ENCODE measurements around the gene ZER1.

Gene ZER1

GRCh38 chr9:128721487-128722010 is 50.2 kb downstream of the ZER1 start:
- Histone ChIP-seq H3K4me3 (ENCODE audit: low read depth in 1 of 2, low read length in 2 of 2) (no peak overlapping the region), H3K27me3 (ENCODE audit: control insufficient read depth in 1 of 2, insufficient read depth in 2 of 2, low read length in 2 of 2) (no peaks in the 10 kb centered on the region), H3K9ac (ENCODE audit: low read length) (no peak overlapping the region), H3K9me3 (ENCODE audit: low read length) (no peaks in the 10 kb centered on the region), H3K36me3 (ENCODE audit: insufficient read depth, low read length) (no peaks in the 10 kb centered on the region), H3K4me1 (ENCODE audit: insufficient read depth, low read length) (peaks cover 10% of the 10 kb centered on the region), H3K27ac (ENCODE audit: low read depth, low read length) (no peak overlapping the region)

GRCh38 chr9:128720841-128721486 is 50.8 kb downstream of the ZER1 start:
- no peaks in the 10 kb centered on the region for H3K27me3 ChIP-seq (ENCODE audit: control insufficient read depth in 1 of 2, insufficient read depth in 2 of 2, low read length in 2 of 2)
- H3K36me3 ChIP-seq (ENCODE audit: insufficient read depth, low read length): no peaks in the 10 kb centered on the region
- H3K4me1 ChIP-seq (ENCODE audit: insufficient read depth, low read length): peaks cover 10% of the 10 kb centered on the region
- H3K4me3 ChIP-seq (ENCODE audit: low read depth in 1 of 2, low read length in 2 of 2): no peak overlapping the region
- no peak overlapping the region for H3K27ac ChIP-seq (ENCODE audit: low read depth, low read length)
- no peak overlapping the region for H3K9ac ChIP-seq (ENCODE audit: low read length)
- no peaks in the 10 kb centered on the region for H3K9me3 ChIP-seq (ENCODE audit: low read length)

DNA sequence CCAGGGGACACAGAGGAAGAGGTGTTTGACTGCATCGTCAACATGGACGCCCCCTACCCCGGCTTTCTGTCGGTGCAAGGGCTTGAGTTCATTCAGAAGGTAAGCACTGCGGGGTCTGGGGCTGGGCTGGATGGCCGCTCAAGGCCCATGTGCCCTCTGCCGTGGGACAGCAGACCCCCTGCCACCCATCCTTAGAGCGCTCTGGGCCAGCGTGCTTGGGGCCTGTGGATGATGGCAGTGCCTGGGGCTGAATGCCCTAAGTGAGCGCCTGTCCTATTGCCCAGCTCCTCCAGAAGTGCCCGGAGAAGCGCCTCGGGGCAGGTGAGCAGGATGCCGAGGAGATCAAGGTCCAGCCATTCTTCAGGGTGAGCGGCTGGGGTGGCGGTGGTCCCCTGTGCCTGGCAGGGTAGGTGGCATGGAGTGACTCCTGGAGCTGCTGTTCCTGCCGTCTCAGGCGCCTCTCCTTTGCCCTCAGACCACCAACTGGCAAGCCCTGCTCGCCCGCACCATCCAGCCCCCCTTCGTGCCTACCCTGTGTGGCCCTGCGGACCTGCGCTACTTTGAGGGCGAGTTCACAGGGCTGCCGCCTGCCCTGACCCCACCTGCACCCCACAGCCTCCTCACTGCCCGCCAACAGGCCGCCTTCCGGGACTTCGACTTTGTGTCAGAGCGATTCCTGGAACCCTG is 51.7 kb downstream of the ZER1 start:
- no peaks in the 10 kb centered on the region for H3K9me3 ChIP-seq (ENCODE audit: low read length)
- H3K27me3 ChIP-seq (ENCODE audit: control insufficient read depth in 1 of 2, insufficient read depth in 2 of 2, low read length in 2 of 2): no peaks in the 10 kb centered on the region
- H3K27ac ChIP-seq (ENCODE audit: low read depth, low read length): no peak overlapping the region
- no peak overlapping the region for H3K4me3 ChIP-seq (ENCODE audit: low read depth in 1 of 2, low read length in 2 of 2)
- peaks cover 10% of the 10 kb centered on the region for H3K4me1 ChIP-seq (ENCODE audit: insufficient read depth, low read length)
- no peaks in the 10 kb centered on the region for H3K36me3 ChIP-seq (ENCODE audit: insufficient read depth, low read length)
- no peak overlapping the region for H3K9ac ChIP-seq (ENCODE audit: low read length)

GRCh38 chr9:128718475-128718874 is 53.3 kb downstream of the ZER1 start:
- H3K27ac ChIP-seq (ENCODE audit: low read depth, low read length): no peak overlapping the region
- no peak overlapping the region for H3K4me3 ChIP-seq (ENCODE audit: low read depth in 1 of 2, low read length in 2 of 2)
- H3K9ac ChIP-seq (ENCODE audit: low read length): no peak overlapping the region
- no peaks in the 10 kb centered on the region for H3K9me3 ChIP-seq (ENCODE audit: low read length)
- peaks cover 2% of the 10 kb centered on the region for H3K4me1 ChIP-seq (ENCODE audit: insufficient read depth, low read length)
- no peaks in the 10 kb centered on the region for H3K36me3 ChIP-seq (ENCODE audit: insufficient read depth, low read length)
- H3K27me3 ChIP-seq (ENCODE audit: control insufficient read depth in 1 of 2, insufficient read depth in 2 of 2, low read length in 2 of 2): no peaks in the 10 kb centered on the region

DNA sequence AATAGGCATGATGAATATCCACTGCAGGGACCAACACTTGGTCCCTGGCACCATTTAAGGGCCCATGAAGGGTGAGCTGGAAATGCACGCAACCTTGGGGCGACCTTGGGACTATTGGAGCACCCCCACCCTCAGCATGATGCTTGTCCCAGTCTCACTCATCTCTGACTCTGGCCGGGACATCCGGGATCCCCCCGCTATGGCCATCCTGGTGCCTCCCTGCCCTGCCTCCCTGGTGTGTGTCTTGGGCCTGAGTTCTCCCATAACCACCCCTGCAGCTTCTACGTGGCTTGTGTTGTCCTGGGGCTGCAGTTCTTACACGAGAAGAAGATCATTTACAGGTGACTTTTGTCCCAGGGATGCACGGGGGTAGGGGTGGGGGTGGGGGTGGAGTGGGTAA is 53.7 kb downstream of the ZER1 start:
- Histone ChIP-seq H3K27ac (ENCODE audit: low read depth, low read length) (no peak overlapping the region), H3K9me3 (ENCODE audit: low read length) (no peaks in the 10 kb centered on the region), H3K4me1 (ENCODE audit: insufficient read depth, low read length) (no peaks in the 10 kb centered on the region), H3K36me3 (ENCODE audit: insufficient read depth, low read length) (no peaks in the 10 kb centered on the region), H3K27me3 (ENCODE audit: control insufficient read depth in 1 of 2, insufficient read depth in 2 of 2, low read length in 2 of 2) (no peaks in the 10 kb centered on the region), H3K9ac (ENCODE audit: low read length) (no peak overlapping the region), H3K4me3 (ENCODE audit: low read depth in 1 of 2, low read length in 2 of 2) (no peak overlapping the region)

DNA sequence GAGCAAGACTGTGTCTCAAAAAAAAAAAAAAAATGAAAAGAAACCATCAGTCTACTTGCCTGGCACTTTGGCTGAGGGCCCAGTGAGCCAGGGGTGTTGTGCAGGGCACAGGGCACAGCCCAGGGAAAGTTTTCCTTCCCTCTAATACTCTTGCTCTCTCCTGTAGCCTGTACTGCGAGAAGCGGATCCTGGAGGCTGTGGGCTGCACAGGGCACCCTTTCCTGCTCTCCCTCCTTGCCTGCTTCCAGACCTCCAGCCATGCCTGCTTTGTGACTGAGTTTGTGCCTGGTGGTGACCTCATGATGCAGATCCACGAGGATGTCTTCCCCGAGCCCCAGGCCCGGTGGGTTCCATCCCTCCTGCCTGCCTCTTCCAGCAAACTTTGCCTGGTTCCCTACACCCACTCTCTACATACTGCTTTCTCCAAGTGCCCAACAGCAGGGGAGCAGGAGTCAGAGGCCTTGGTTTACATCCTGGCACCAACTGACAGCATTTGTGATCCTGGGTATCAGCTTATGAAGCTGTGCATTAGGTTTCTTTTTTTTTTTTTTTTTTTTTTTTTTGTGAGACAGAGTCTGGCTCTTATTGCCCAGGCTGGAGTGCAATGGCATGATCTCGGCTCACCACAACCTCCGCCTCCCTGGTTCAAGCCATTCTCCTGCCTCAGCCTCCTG is 55.0 kb downstream of the ZER1 start:
- Histone ChIP-seq H3K9ac (ENCODE audit: low read length) (no peak overlapping the region), H3K27me3 (ENCODE audit: control insufficient read depth in 1 of 2, insufficient read depth in 2 of 2, low read length in 2 of 2) (no peaks in the 10 kb centered on the region), H3K9me3 (ENCODE audit: low read length) (no peaks in the 10 kb centered on the region), H3K36me3 (ENCODE audit: insufficient read depth, low read length) (no peaks in the 10 kb centered on the region), H3K27ac (ENCODE audit: low read depth, low read length) (no peak overlapping the region), H3K4me1 (ENCODE audit: insufficient read depth, low read length) (no peaks in the 10 kb centered on the region), H3K4me3 (ENCODE audit: low read depth in 1 of 2, low read length in 2 of 2) (no peak overlapping the region)

DNA sequence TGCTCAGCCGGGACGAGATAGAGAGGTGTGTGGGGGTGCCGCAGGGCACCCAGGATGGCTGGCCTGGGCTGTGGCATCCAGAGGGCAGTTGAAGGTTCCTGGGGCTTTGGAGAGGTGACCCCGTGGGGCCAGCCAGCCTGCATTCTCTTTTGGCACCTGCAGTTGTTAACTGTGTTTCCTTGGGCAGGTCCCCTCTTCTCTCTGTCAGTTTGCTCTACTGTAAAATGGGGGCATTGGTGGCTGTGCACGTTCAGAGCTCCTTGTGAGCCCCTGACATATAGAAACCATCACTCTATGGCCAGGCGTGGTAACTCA is 56.3 kb downstream of the ZER1 start:
- no peaks in the 10 kb centered on the region for H3K27me3 ChIP-seq (ENCODE audit: control insufficient read depth in 1 of 2, insufficient read depth in 2 of 2, low read length in 2 of 2)
- H3K4me3 ChIP-seq (ENCODE audit: low read depth in 1 of 2, low read length in 2 of 2): no peak overlapping the region
- no peak overlapping the region for H3K27ac ChIP-seq (ENCODE audit: low read depth, low read length)
- H3K36me3 ChIP-seq (ENCODE audit: insufficient read depth, low read length): no peaks in the 10 kb centered on the region
- H3K9ac ChIP-seq (ENCODE audit: low read length): no peak overlapping the region
- no peaks in the 10 kb centered on the region for H3K4me1 ChIP-seq (ENCODE audit: insufficient read depth, low read length)
- H3K9me3 ChIP-seq (ENCODE audit: low read length): no peaks in the 10 kb centered on the region

DNA sequence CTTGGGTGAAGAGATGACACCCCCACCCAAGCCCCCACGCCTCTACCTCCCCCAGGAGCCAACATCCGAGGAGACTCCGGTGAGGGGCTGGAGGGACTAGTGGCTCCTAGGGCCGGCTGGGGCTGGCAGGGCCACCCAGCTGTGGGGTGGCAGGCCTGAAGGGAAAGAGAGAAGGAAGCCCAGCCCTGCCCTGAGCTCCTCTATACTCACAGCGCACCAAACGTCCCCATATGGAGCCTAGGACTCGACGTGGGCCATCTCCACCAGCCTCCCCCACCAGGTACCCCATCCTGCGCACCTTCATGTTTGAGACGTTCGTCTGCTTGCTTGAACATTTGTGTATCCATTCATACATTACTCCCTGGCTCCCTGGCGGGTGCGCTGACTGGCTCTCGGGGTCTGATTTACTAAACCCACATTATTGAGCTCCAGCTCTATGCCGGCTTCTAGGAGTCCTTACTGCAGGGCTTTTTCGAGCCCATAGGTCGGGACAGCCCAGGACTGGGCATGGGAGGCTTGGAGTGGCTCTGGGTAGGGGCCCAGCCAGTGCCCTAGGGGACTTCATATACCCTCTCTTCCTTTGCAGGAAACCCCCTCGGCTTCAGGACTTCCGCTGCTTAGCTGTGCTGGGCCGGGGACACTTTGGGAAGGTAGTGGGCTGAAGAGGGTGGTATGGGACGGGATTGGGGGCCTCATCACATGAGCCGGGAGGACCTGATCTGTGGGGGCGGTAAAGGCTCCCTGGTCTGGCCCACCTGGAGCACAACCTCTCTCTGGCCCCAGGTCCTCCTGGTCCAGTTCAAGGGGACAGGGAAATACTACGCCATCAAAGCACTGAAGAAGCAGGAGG is 56.9 kb downstream of the ZER1 start:
- no peaks in the 10 kb centered on the region for H3K36me3 ChIP-seq (ENCODE audit: insufficient read depth, low read length)
- H3K4me1 ChIP-seq (ENCODE audit: insufficient read depth, low read length): no peaks in the 10 kb centered on the region
- no peak overlapping the region for H3K9ac ChIP-seq (ENCODE audit: low read length)
- H3K9me3 ChIP-seq (ENCODE audit: low read length): no peaks in the 10 kb centered on the region
- H3K27me3 ChIP-seq (ENCODE audit: control insufficient read depth in 1 of 2, insufficient read depth in 2 of 2, low read length in 2 of 2): no peaks in the 10 kb centered on the region
- no peak overlapping the region for H3K27ac ChIP-seq (ENCODE audit: low read depth, low read length)
- H3K4me3 ChIP-seq (ENCODE audit: low read depth in 1 of 2, low read length in 2 of 2): no peak overlapping the region

DNA sequence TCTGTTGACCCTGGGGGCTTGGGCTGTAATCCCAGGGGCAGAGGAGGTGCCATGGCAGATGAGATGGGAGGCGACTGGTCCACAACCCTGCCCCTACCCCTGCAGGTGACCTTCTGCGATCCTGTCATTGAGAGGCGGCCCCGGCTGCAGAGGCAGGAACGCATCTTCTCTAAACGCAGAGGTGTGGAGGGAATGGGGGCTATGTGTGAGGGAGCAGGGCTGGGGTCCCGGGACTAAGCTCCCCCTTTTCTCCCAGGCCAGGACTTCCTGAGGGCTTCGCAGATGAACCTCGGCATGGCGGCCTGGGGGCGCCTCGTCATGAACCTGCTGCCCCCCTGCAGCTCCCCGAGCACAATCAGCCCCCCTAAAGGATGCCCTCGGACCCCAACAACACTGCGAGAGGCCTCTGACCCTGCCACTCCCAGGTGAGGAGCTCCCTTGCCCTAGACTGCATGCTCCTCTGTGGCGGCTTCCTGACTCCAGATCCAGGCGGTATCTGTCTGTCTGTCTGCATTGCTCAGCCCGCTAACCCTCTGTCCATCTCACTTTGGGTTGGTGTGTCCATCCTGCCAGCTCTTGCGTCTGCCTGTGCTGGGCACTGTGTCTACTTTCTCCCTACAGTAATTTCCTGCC is 57.7 kb downstream of the ZER1 start:
- H3K27me3 ChIP-seq (ENCODE audit: control insufficient read depth in 1 of 2, insufficient read depth in 2 of 2, low read length in 2 of 2): no peaks in the 10 kb centered on the region
- no peaks in the 10 kb centered on the region for H3K4me1 ChIP-seq (ENCODE audit: insufficient read depth, low read length)
- no peak overlapping the region for H3K27ac ChIP-seq (ENCODE audit: low read depth, low read length)
- no peaks in the 10 kb centered on the region for H3K9me3 ChIP-seq (ENCODE audit: low read length)
- H3K4me3 ChIP-seq (ENCODE audit: low read depth in 1 of 2, low read length in 2 of 2): no peak overlapping the region
- no peaks in the 10 kb centered on the region for H3K36me3 ChIP-seq (ENCODE audit: insufficient read depth, low read length)
- no peak overlapping the region for H3K9ac ChIP-seq (ENCODE audit: low read length)

DNA sequence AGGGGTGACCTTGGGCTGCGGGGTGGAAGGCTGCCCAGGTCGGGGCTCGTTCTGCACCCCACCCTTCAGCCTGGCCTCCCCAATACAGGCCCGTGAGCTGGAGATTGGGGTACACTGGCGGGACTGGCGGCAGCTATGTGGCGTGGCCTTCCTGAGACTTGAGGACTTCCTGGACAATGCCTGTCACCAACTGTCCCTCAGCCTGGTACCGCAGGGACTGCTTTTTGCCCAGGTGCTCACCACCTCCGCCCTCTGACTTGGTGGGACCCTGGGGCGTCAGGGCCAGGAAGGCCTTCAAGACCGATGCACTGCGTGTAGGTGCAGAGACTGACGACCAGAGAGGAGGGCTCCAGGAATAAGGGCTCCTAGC is 58.3 kb downstream of the ZER1 start:
- Histone ChIP-seq H3K36me3 (ENCODE audit: insufficient read depth, low read length) (no peaks in the 10 kb centered on the region), H3K9me3 (ENCODE audit: low read length) (no peaks in the 10 kb centered on the region), H3K4me1 (ENCODE audit: insufficient read depth, low read length) (no peaks in the 10 kb centered on the region)

More for the DNA sequence above, 58.3 kb downstream of the ZER1 start:
- no peak overlapping the region for H3K9ac ChIP-seq (ENCODE audit: low read length)
- H3K4me3 ChIP-seq (ENCODE audit: low read depth in 1 of 2, low read length in 2 of 2): no peak overlapping the region
- H3K27me3 ChIP-seq (ENCODE audit: control insufficient read depth in 1 of 2, insufficient read depth in 2 of 2, low read length in 2 of 2): no peaks in the 10 kb centered on the region
- no peak overlapping the region for H3K27ac ChIP-seq (ENCODE audit: low read depth, low read length)

Measured in muscle layer of colon (tissue), 2 donors.